HG03039 (cell line): ENCODE data around the gene MIDN.

Source experiments
- ATAC-seq: cut with Tn5 transposase; IDR thresholded peaks from one replicate; pipeline ENCODE4 v1.9.1; 2021; ENCODE audit warnings: mild to moderate bottlenecking, moderate library complexity; ENCODE audit not compliant: unreplicated experiment

MIDN gene

DNA sequence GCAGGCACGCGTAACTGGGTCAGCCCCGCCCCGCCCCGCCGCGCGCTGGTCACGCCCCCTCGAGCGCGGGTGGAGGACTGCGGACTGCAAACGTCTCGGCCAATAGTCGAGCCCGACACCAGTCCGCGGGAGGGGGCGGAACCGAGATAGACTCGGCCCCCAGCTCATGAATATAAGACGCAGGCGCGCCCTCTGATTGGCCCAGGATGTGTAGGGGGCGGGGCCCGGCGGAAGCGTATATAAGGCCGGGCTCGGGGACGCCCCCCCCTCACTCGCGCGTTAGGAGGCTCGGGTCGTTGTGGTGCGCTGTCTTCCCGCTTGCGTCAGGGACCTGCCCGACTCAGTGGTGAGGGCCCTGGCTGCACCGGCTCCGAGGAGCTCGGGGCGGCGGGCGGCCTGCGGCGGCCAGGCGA is 20.7 kb downstream of the MIDN start, which contains the start of gene CIRBP:
TSS of gene CIRBP (plus strand) at position 268 of the 413 bp plus-strand sequence. CDS start 1,602 bp downstream, outside the sequence.
- peak; percentile 54 for ATAC-seq

DNA sequence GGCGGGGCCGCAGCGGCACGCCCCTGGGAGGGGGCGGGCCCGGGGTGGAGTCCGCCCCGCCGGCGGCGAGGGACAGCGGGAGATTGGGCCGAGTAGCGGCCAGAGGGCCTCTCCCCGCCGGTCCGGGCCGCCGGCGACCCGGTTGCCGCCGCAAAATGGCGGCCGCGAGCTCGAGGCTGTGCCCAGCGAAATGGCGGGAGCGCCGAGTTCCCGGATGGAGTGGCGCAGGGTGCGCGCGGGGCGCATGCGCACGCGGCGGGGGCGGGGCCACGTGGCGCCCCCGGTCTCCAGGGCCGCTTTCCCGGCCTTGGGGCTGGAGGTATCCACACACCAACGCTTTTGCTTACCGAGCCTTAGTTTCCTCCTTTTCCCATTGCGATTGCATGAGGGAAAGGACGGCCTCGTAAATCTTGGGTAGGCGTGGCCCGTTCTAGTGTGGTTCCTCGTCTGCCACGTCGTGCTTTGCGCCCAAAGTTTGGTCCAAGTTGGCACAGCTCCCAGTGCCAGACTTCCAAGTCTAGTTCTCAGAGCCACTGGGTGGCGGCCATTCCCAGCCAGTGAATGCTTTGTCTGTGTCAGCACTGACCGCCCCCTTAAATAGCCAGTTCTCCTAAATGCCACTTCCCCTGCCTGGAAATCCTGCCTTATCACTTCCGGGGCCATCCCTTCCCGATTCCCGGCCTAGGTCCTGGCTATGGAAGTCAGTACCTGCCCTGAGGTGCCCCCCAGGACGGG is 21.3 kb downstream of the MIDN start:
- ATAC-seq = peak; percentile 16

DNA sequence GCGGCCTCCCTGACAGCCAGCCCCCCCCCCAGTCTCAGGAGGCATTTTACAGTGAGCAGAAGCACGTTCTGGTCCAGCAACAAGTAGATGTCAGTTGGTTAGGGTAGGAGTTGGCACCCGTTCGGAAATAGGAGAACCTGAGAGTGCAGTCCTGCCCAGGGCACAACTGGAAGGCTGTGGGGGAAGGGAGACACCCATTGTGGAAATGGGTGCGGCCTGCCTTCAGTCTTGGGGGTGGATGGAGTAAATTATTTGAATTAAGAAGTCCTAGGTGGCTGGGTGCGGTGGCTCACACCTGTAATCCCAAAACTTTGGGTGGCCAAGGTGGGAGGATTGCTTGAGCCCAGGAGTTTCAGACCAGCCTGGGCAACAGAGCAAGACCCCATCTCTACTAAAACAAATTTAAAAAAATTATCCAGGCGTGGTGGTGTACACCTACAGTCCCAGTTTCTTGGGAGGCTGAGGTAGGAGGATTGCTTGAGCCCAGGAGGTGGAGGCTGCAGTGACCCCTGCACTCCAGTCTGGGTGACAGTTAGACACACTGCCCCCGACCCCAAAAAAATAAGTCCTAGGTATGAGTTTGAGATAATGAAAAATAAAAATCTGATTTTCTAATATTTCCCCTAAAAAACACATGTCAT is 21.9 kb downstream of the MIDN start:
- ATAC-seq = no peak

DNA sequence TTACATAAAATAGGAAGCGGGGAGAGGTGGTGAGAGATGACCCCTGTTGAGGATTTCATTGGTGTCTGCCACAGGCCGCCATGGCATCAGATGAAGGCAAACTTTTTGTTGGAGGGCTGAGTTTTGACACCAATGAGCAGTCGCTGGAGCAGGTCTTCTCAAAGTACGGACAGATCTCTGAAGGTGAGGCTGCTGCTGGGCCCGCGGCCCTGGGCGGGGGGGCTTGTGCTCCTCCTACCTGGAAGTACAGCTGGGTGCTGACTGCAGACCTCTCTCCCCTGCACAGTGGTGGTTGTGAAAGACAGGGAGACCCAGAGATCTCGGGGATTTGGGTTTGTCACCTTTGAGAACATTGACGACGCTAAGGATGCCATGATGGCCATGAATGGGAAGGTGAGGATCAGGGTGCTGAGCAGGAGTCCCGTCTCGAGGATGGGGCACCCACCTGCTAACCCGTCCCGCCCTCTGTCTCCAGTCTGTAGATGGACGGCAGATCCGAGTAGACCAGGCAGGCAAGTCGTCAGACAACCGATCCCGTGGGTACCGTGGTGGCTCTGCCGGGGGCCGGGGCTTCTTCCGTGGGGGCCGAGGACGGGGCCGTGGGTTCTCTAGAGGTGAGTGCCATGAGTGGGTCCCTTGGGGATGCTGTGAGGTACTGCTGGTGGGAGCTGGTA is 22.6 kb downstream of the MIDN start:
- no peak for ATAC-seq

DNA sequence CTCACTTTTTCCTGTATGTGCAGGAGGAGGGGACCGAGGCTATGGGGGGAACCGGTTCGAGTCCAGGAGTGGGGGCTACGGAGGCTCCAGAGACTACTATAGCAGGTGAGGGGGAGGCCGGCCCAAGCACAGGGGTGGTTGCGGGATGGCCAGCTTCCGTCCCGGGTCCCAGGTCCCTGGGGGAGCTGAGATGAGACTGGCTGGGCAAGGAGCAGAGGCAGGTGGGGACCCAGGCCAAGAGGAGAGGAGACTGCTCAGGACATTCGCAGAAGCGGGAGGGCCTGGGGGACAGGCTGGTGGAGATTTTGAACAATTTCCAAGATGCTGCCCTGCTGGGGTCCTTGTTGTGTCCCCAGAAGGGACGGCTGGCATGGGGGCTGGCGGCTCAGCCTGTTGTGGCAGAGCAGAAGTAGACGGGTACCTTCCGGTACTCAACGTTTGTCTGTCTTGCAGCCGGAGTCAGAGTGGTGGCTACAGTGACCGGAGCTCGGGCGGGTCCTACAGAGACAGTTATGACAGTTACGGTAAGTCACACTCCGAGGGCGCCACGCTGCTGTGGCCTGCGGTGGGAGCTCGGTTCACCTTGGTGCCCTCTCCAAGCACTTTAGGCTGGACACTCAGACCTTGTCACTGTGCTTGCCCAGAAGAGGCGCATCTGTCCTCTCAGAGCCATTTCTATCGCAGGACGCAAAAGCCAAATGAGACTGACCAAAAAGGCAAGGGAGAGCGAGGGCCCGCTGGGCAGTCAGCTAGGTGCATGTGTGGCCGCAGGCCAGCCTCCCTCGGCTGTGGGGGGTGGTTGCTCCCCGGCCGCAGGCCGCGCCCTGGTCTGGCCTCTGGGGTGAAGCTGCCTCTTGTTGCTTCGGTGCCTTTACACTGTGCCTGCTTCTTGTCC is 23.4 kb downstream of the MIDN start:
- ATAC-seq = no peak

DNA sequence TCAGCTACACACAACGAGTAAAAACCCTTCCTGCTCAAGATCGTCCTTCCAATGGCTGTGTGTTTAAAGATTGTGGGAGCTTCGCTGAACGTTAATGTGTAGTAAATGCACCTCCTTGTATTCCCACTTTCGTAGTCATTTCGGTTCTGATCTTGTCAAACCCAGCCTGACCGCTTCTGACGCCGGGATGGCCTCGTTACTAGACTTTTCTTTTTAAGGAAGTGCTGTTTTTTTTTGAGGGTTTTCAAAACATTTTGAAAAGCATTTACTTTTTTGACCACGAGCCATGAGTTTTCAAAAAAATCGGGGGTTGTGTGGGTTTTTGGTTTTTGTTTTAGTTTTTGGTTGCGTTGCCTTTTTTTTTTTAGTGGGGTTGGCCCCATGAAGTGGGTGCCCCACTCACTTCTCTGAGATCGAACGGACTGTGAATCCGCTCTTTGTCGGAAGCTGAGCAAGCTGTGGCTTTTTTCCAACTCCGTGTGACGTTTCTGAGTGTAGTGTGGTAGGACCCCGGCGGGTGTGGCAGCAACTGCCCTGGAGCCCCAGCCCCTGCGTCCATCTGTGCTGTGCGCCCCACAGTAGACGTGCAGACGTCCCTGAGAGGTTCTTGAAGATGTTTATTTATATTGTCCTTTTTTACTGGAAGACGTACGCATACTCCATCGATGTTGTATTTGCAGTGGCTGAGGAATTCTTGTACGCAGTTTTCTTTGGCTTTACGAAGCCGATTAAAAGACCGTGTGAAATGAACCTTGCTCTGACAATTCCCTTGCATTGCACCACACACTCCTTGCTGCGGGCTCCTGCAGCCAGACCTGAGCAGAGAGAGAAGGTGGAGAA is 24.3 kb downstream of the MIDN start:
- no peak for ATAC-seq

DNA sequence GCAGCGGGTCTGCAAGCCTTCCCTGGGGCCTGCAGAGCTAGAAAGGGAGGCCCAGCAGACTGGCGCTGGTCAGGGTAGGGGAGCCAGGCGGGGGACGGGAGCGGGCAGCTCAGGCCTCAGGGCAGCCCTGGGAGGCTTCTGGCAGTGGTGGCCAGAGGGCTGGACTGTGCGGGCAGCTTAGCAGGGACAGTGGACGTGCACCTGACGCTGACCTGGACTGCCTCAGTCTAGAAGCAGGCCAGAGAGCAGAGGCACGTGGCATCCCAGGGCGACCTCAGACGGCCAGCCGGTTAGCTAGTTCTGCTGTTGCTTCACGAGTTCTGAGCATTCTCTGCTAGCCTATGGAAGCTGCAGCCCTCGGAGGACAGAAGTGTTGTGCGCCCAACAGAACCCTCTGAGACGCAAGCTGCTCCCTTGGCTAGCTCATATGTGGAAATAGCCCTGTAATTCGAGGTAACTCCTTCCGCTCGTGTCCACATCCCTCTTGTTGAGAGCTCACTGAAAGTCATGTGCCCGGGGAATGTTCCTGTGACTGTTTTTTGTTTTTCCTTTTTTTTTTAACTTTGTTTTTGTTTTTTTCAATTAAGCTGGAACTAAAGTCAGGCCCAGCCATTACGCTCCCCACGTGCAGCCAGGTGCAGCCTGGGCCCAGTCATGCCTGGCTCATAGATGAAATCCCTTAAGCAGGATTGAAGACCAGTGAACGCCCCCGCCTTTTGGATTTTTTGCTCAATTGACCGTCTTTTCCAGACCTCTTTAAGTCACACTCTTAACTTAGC is 25.1 kb downstream of the MIDN start:
- no peak for ATAC-seq

DNA sequence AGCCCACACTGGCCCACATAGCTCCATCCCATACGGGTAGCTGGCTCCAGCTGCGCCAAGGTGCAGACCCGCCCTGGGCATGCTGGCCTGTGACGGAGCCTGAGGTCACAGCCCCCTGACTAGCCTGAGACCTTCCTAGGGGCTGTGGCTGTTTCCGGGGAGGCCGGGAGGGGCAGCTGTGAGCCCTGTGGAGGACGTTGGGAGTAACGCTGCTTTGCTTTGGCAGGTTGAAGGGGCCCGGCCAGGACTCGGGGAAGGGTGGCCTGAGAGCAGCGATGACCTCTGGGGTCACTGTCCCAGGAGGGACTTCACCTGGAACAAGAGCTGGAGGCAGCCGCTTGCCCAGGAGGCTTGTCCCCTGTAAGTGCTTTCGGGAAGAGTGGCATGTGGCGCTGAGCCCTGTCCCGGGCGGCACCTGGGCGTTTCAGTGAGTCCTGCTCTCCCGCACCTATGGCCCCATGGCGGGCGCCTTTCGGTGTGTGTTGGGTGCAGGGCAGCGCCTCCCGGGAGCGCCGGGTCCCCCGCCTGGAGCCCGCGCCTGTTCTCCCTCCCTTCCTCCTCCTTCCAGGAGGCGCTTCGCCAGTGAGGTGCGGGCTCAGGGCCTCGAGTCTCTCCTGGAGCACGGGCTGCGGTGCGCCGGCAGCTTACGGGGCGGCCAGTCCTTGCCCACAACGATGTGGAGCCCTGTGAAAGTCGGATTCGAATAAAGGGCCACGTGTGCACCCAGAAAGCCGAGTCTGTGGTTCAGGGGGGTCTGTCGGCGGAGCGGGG is 25.9 kb downstream of the MIDN start:
- ATAC-seq = no peak

DNA sequence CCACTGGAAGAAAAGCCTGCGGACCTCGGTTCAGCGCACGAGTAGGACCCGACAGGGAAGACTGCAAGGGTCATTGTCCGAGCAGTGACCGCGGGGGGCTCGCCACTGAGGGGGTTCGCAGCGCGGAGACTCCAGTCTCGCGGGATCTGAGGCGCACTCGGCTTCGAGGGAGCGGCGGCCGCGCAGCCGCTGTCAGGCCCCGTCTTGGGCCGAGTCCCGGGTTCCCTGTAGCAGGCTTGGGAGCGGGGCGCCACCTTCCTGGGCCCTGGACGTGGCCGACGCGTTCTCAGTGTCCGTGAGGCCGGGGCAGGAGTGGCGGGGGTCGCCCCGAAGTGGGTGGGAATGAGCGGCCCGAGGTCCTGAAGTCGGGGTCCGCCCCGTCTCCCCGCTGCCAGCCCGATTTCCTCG is 26.5 kb downstream of the MIDN start:
- no peak for ATAC-seq

DNA sequence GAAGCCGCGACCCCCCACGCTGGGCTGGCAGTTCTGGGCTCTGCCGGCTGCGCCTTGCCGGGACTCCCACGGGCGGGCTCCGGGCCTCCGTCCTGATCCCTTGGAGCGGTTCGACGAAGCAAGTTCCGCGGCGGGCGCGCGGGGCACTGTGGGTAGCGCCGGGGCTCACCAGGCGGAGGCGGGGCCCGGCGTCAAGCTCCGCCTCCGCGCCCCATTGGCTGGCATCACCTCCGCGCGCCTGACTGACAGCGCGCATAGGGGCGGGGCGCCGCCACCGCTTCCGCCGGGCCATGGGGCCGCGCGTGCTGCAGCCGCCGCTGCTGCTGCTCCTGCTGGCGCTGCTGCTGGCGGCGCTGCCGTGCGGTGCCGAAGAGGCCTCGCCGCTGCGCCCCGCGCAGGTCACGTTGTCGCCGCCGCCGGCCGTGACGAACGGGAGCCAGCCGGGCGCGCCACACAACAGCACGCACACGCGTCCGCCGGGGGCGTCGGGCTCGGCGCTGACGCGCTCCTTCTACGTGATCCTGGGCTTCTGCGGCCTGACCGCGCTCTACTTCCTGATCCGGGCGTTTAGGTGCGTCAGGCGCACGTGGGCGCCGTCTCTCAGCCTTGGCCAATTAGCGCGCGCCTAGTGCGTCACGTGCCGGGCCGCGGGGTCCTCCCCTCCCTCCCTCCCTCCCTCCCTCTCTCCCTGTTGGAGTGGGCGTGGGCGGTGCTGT is 27.0 kb downstream of the MIDN start, which contains the start of gene FAM174C:
TSS of gene FAM174C (plus strand) at position 271 of the 716 bp plus-strand sequence. CDS start at position 291, 20 bp downstream.
- peak; percentile 66 for ATAC-seq

DNA sequence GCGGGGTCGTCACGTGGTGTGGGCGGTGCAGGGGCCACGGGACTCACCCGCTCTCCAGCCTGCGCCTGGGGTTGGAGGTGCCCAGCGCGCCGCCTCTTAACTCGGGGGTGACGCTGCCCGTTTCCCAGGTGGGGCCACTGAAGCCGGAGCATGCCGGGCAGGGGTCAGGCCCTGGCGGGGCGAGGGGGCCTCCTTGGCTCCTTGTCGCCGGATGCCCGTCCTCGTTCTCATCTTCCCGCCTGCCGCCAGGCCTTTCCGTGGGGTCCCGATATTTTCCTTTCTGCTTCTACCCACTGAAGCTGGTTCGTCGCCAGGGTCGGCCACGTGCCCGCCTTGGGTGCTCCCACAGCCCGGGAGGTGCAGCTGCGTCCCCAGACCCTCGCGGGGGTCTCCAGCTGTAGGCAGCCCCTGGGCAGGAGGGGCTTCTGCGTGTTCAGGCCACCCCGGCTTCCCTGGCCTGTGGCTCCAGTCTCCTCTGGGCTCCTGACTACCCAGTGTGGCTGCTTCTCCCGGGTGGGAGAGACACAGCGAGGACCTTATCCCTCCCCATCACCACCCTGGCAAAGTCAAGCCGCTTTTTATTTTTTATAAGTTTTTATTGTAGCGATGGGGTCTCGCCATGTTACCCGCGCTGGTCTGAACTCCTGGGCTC is 27.7 kb downstream of the MIDN start:
- no peak for ATAC-seq

DNA sequence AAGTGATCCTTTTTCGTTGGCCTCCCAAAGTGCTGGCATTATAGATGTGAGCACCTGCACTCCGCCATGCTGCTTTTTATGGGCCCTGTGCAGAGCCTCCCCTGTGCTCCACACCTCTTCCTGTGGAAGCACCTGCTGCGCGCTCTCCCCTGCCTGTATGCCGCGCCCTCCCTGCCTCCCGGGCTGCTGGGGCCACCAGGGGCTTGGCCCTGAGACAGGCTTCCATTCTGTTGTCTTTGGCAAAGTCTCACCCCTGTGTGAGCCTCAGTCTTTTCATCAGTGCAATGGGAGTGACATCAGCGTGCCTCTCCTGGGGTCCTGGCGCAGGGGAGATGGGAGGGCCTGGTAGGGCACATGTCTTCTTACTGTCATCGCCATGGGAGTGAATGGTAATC is 28.2 kb downstream of the MIDN start:
- no peak for ATAC-seq

DNA sequence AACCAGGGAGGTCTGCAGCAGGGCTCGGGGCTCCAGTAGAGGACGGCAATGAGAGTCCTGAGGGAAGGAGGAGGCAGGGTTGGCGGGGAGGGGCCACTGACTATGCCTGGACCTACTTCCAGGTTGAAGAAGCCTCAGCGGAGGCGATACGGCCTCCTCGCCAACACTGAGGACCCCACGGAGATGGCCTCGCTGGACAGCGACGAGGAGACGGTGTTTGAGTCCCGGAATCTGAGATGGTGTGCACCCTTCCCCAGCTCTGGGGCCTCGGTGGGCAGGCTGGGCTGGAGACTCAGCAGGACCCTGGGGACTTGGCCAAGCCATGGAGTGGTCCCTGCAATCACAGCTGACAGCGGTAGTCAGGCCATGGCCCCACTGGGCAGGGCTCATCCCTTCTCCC is 28.7 kb downstream of the MIDN start:
- no peak for ATAC-seq

DNA sequence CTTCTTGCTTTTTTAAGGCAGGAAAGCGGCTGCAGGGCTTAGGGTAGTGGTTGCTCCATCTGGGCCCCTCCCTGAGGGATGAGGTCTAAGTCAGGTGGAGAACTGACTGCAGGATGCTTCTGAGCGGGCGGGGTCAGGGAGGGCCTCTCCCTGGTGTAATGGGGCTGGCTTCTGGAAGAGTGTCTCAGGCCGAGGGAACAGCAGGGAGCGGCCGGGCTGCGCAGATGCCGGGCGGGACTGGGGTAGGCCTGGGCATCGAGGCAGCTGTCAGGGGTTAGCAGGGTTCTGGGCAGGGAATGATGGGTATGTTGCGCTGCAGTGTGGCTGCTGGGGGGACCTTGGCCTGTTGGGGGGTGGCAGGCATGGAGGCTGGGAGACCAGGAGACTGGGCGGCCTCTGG is 29.7 kb downstream of the MIDN start:
- ATAC-seq = no peak

DNA sequence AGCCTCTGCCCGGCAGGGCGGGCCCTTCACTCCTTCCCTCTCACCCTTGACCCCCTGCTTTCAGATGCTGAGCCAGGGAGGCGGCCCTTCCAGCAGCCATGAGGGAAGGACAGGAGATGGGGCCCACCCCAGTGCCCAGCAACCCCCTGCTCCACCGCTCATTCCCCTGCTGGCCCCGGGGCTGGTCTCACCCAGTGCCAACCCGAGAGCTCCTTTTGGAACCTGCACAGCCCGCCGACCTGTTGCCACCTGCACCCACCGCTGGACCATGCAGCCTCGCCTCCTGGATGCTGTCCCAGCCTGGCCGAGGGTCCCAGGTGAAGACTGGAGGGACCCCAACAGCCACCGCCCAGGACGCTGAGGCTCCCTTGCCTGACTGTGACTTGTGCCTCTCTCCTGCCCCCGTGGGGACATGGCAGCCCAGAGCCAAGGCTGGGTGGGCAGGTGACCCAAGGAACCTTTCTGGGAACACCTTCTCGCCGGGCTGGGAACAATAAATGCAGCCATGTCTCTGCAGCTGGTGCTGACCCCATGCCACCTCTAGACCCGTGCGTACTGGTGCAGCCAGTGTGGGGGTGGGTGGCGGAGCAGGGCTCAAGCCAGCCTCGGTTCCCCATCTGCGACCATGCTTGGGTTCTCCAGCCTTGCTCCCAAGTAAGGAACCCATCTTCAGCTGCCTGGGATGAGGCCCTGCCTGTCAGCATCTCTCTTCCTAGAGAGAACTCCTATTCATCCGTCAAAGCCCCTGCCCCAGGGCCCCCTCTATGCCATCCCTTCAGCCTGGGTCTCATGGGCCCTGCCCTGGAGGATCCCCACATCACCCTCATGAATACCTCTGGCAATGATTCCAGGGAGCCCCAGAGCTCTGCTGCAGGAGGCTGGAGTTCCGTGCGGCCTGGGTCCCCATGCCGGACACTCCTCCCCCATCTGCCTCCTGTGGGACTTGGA is 30.6 kb downstream of the MIDN start:
- ATAC-seq = no peak

DNA sequence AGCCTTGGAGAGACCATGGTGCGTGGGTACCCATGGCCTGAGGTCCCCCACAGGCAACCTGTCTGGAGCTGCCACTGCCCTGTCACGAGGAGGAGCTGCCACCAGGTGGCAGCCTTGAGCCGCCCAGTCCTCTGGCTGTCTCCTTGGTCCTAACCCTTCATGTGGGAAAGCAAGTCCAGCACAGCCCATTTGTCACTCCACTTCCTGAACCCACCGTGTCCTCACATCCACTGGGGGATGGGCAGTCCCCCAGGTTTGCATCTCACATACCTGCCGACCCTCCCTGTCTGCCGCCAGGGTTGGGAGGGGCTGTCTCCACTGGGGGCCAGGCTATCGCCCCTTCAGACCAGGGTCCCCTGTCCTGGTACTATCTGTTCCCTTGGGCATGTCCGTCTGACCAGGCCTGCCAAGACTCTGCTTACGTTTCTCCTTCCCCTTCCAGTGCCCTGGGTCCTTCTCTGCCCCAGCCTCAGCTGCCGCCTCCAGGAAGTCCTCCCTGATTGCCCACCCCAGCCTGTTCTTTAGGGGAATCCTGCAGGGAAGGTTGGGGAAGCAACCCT is 31.5 kb downstream of the MIDN start:
- ATAC-seq = no peak
